Amniotic epithelial cell (primary cell): Measurements from ENCODE around the gene TMEM229B.

Source experiments
- DNase-seq: peaks from one replicate; pipeline ENCODE4 v3.0.0-alpha.2; 2010; ENCODE audit warnings: low read depth

Gene TMEM229B

GRCh38 chr14:67423424-67423823 lies 65.1 kb downstream of the TMEM229B start:
- DNase-seq = no peak

- DNase-seq = no peak
These were observed 66.9 kb downstream of the TMEM229B start for GRCh38 chr14:67421356-67422224.
